Lung (tissue), 12 donors: Measurements from ENCODE around the gene HOXC5. TPM values are rescaled to one million over a fixed set of nuclear protein-coding genes. Genes with fewer than 3 reads are reported as not detected.
A peak's percentile ranks its signal among the peaks of the same experiment; 100 is the strongest.

Experiments used
- ATAC-seq: fragments of 200-7000 bp; cut with Tn5 transposase; one replicate; pipeline ENCODE4 v1.9.1; 2020; ENCODE audit warnings: moderate number of reproducible peaks; ENCODE audit not compliant: insufficient read depth, low FRiP score
- DNase-seq, 3 donors: peaks; one replicate each; pipeline ENCODE4 v3.0.0-alpha.2; 2013 to 2017
- H3K27ac ChIP-seq, 2 donors: one replicate each; pipeline ENCODE4 v1.5.1; 2013; ENCODE audit warnings: mild to moderate bottlenecking in 2 of 2, moderate library complexity in 2 of 2, control low read depth in 1 of 2, inconsistent platforms in 1 of 2, low read depth in 1 of 2, low read length in 1 of 2
- H3K27me3 ChIP-seq, 3 donors: one replicate each; pipeline ENCODE4 v1.5.1; 2013; ENCODE audit warnings: low read length in 2 of 3; ENCODE audit not compliant: control insufficient read depth in 3 of 3, insufficient read depth in 3 of 3
- H3K36me3 ChIP-seq, 4 donors: one replicate each; pipeline ENCODE4 v1.5.1; 2013; ENCODE audit warnings: low read length in 4 of 4, mild to moderate bottlenecking in 1 of 4, moderate library complexity in 1 of 4; ENCODE audit not compliant: control insufficient read depth in 4 of 4, insufficient read depth in 4 of 4
- H3K4me1 ChIP-seq, 5 donors: one replicate each; pipeline ENCODE4 v1.5.1; 2013; ENCODE audit warnings: low read length in 5 of 5, mild to moderate bottlenecking in 2 of 5, moderate library complexity in 1 of 5; ENCODE audit not compliant: control insufficient read depth in 5 of 5, insufficient read depth in 5 of 5
- H3K4me3 ChIP-seq: one replicate; pipeline ENCODE4 v1.5.1; 2013; ENCODE audit warnings: mild to moderate bottlenecking, control low read depth, moderate library complexity
- H3K9ac ChIP-seq, 2 donors: one replicate each; pipeline ENCODE4 v1.5.1; 2013; ENCODE audit warnings: low read length in 2 of 2, control low read depth in 1 of 2; ENCODE audit not compliant: insufficient read depth in 1 of 2
- H3K9me3 ChIP-seq, 4 donors: one replicate each; pipeline ENCODE4 v1.5.1; 2013; ENCODE audit warnings: low read length in 3 of 4, mild to moderate bottlenecking in 1 of 4, moderate library complexity in 1 of 4; ENCODE audit not compliant: control insufficient read depth in 4 of 4, insufficient read depth in 3 of 4
- CTCF ChIP-seq: IDR thresholded peaks from 2 replicates; pipeline ENCODE4 v1.5.1; 2012; ENCODE audit warnings: mild to moderate bottlenecking; ENCODE audit errors: control extremely low read depth, extremely low read depth
- WGBS, 2 donors: extraction: QIAGEN DNeasy Blood & Tissue Kit; methylation state at CpG; one replicate each; pipeline ENCODE4 v1.1.7; 2013; 5-methylcytosine and 5-hydroxymethylcytosine counted together
- polyA plus RNA-seq, 2 donors: library from polyadenylated mRNA; stranded (reverse); fragments of 200-250 nt; gene quantifications; one replicate each; pipeline ENCODE4 v1.2.1, GENCODE V29; 2013
- total RNA-seq, 2 donors: library from RNA; depleted of rRNA in 1 of 2; stranded (reverse); fragments of >200 nt in 1 of 2; gene quantifications; one replicate each; pipeline ENCODE4 v1.2.1, GENCODE V29; 2014 to 2021
- donor health status: control.
- donor health status: control.
- donor health status: Bipolar disorder and iron deficiency.
- donor health status: healthy.
- donor health status: DM: yes; HTN: yes; CAD: no.

HOXC5 gene
- total and polyA plus RNA-seq, 4 donors = 0.08 to 0.26 (median 0.17) TPM

GRCh38 chr12:54005531-54005852 lies 27.4 kb upstream of the HOXC5 start:
- Histone ChIP-seq H3K4me3 (no peak overlapping the region), H3K36me3 (no peaks in the 10 kb centered on the region), H3K27me3 (peaks cover 9 to 96% (median 81%) of the 10 kb centered on the region in 3 donors), H3K9ac (no peak overlapping the region), H3K27ac (no peak overlapping the region), H3K9me3 (peaks cover 0 to 3% (median 0%) of the 10 kb centered on the region in 4 donors), H3K4me1 (peaks cover 0 to 22% (median 3%) of the 10 kb centered on the region in 5 donors)
- no peak for ATAC-seq
- TF ChIP-seq CTCF = no peak
- no peak for DNase-seq
- WGBS, 2 donors = 3 to 7% methylated on average over 26 of the region's 26 CpGs

GRCh38 chr12:54005853-54006558 lies 26.8 kb upstream of the HOXC5 start:
- TF ChIP-seq CTCF = peak; percentile 95
- Histone ChIP-seq H3K4me1 (peaks cover 0 to 20% (median 3%) of the 10 kb centered on the region in 5 donors), H3K36me3 (no peaks in the 10 kb centered on the region), H3K27me3 (peaks cover 9 to 96% (median 83%) of the 10 kb centered on the region in 3 donors), H3K4me3 (no peak overlapping the region), H3K9ac (peak overlapping the region in 1 of 2 donors; percentile 59), H3K9me3 (peaks cover 0 to 3% (median 0%) of the 10 kb centered on the region in 4 donors), H3K27ac (no peak overlapping the region)
- DNase-seq (peak; percentile 89 to 91 (median 90)), ATAC-seq (peak; percentile 90)
- 2 to 4% methylated on average over 39 of the region's 39 CpGs for WGBS, 2 donors

GRCh38 chr12:54006559-54007220 lies 26.2 kb upstream of the HOXC5 start:
- Histone ChIP-seq H3K9ac (peak overlapping the region in 1 of 2 donors; percentile 59), H3K27ac (no peak overlapping the region), H3K4me3 (no peak overlapping the region), H3K4me1 (peaks cover 0 to 20% (median 3%) of the 10 kb centered on the region in 5 donors), H3K9me3 (peaks cover 0 to 3% (median 0%) of the 10 kb centered on the region in 4 donors), H3K36me3 (no peaks in the 10 kb centered on the region), H3K27me3 (peaks cover 9 to 97% (median 85%) of the 10 kb centered on the region in 3 donors)
- ATAC-seq (no peak), DNase-seq (peak in 1 of 3 donors; percentile 54)
- 15 to 20% methylated on average over 22 of the region's 22 CpGs for WGBS, 2 donors
- TF ChIP-seq CTCF = no peak
